SK-N-SH (cell line): Measurements from ENCODE around the gene PIAS4. TPM values are rescaled to one million over a fixed set of nuclear protein-coding genes. Genes with fewer than 3 reads are reported as not detected.

Source experiments
- CTCF ChIA-PET: fragments of 300-600, 350-600 bp; formaldehyde crosslinking; extraction: SDS; loops from one replicate; lab custom pipeline; 2021; lab: Yijun Ruan, JAX
- POLR2A ChIA-PET: fragments of 350-600 bp; sonication (Branson Sonifier 250); formaldehyde crosslinking; extraction: SDS; loops from one replicate; lab custom pipeline; 2020; ENCODE audit warnings: antibody characterized with exemption, inconsistent platforms; lab: Yijun Ruan, JAX
- DNase-seq: peaks from one replicate; pipeline ENCODE4 v3.0.0; 2012
- H2AFZ ChIP-seq: fragments of 200-600 bp; sonication (generic); 2 replicates; pipeline ENCODE4 v1.8.1; 2016; ENCODE audit warnings: antibody characterized with exemption, mild to moderate bottlenecking, low read depth
- H3F3A ChIP-seq: fragments of 200-600 bp; sonication (generic); replicated peaks from 2 replicates; pipeline ENCODE3; 2016; ENCODE audit warnings: antibody characterized with exemption, mild to moderate bottlenecking; ENCODE audit not compliant: insufficient read depth
- H3K27ac ChIP-seq, 2 experiments: fragments of 200-500 bp in 1 of 2; fragments of 200-600 bp in 1 of 2; sonication (Bioruptor generic) in 1 of 2; sonication (generic), shearing (Covaris generic) in 1 of 2; 2 replicates each; pipeline versions ENCODE4 v1.5.1 to v1.6.1; 2014 to 2016; ENCODE audit warnings: low read depth in 2 of 2, inconsistent platforms in 1 of 2, low read length in 1 of 2, mild to moderate bottlenecking in 1 of 2, mixed read lengths in 1 of 2
- H3K27me3 ChIP-seq: fragments of 200-600 bp; sonication (generic), shearing (Covaris generic); 2 replicates; pipeline ENCODE4 v1.6.1; 2016; ENCODE audit warnings: mixed run types; ENCODE audit not compliant: insufficient read depth
- H3K36me3 ChIP-seq, 2 experiments: fragments of 200-500 bp in 1 of 2; fragments of 200-600 bp in 1 of 2; sonication (Bioruptor generic) in 1 of 2; sonication (generic) in 1 of 2; replicated peaks in 1 of 2; 2 replicates each; pipeline versions ENCODE3 to v1.5.1; 2014 to 2016; ENCODE audit warnings: low read length in 1 of 2, mild to moderate bottlenecking in 1 of 2; ENCODE audit not compliant: insufficient read depth in 2 of 2, control insufficient read depth in 1 of 2
- H3K4me1 ChIP-seq, 2 experiments: fragments of 200-500 bp in 1 of 2; fragments of 200-600 bp in 1 of 2; sonication (Bioruptor generic) in 1 of 2; sonication (generic), shearing (Covaris generic) in 1 of 2; 2 replicates each; pipeline versions ENCODE4 v1.5.1 to v1.6.1; 2014 to 2016; ENCODE audit warnings: low read depth in 1 of 2, low read length in 1 of 2, mixed run types in 1 of 2; ENCODE audit not compliant: insufficient read depth in 2 of 2, control insufficient read depth in 1 of 2
- H3K4me2 ChIP-seq: fragments of 200-600 bp; sonication (generic), shearing (Covaris generic); 2 replicates; pipeline ENCODE4 v1.6.1; 2017; ENCODE audit warnings: mixed run types
- H3K4me3 ChIP-seq, 2 experiments: fragments of 200-500 bp in 1 of 2; fragments of 200-600 bp in 1 of 2; sonication (Bioruptor generic) in 1 of 2; sonication (generic), shearing (Covaris generic) in 1 of 2; 2 replicates each; pipeline versions ENCODE4 v1.5.1 to v1.8.1; 2014 to 2016; ENCODE audit warnings: low read depth in 2 of 2, inconsistent platforms in 1 of 2, low read length in 1 of 2, mild to moderate bottlenecking in 1 of 2, mixed read lengths in 1 of 2, moderate library complexity in 1 of 2
- H3K79me2 ChIP-seq: fragments of 200-600 bp; sonication (generic); 2 replicates; pipeline ENCODE4 v1.8.1; 2017; ENCODE audit warnings: mild to moderate bottlenecking; ENCODE audit not compliant: insufficient read depth
- H3K9ac ChIP-seq: fragments of 200-600 bp; sonication (generic); 2 replicates; pipeline ENCODE4 v1.6.1; 2017; ENCODE audit warnings: mixed run types
- H3K9me2 ChIP-seq: fragments of 200-600 bp; sonication (generic); 2 replicates; pipeline ENCODE4 v1.6.1; 2017; ENCODE audit warnings: mixed run types
- H3K9me3 ChIP-seq: fragments of 200-600 bp; sonication (generic); 2 replicates; pipeline ENCODE4 v1.6.1; 2017; ENCODE audit warnings: mixed run types, mild to moderate bottlenecking, moderate library complexity
- H4K20me1 ChIP-seq: fragments of 200-600 bp; sonication (generic); 2 replicates; pipeline ENCODE4 v1.6.1; 2017; ENCODE audit warnings: mild to moderate bottlenecking, mixed run types; ENCODE audit not compliant: insufficient read depth
- EP300 ChIP-seq, 2 experiments: IDR thresholded peaks; 2 replicates each; pipeline versions ENCODE4 v1.4.0 to v1.6.1; 2012; ENCODE audit warnings: borderline replicate concordance in 1 of 2, low read depth in 1 of 2, low read length in 1 of 2
- EZH2phosphoT487 ChIP-seq: fragments of 200-600 bp; sonication (generic); IDR thresholded peaks from 2 replicates; pipeline ENCODE4 v1.6.1; 2017; ENCODE audit warnings: low read depth, mixed run types, mild to moderate bottlenecking, antibody characterized with exemption, moderate library complexity, borderline replicate concordance
- FOSL2 ChIP-seq: IDR thresholded peaks from 2 replicates; pipeline ENCODE4 v1.4.0; 2012; ENCODE audit warnings: low read depth, mild to moderate bottlenecking, moderate library complexity, borderline replicate concordance
- FOXM1 ChIP-seq: IDR thresholded peaks from 2 replicates; pipeline ENCODE4 v1.4.0; 2012; ENCODE audit warnings: low read depth, mild to moderate bottlenecking
- GABPA ChIP-seq: IDR thresholded peaks from 2 replicates; pipeline ENCODE4 v1.4.0; 2012; ENCODE audit warnings: low read depth, mild to moderate bottlenecking
- GATA2 ChIP-seq: sonication (generic); formaldehyde crosslinking; IDR thresholded peaks from 2 replicates; pipeline ENCODE4 v1.5.0; 2020; ENCODE audit warnings: mild to moderate bottlenecking, missing genetic modification reagents
- IRF3 ChIP-seq: fragments of 150-350 bp; IDR thresholded peaks from 2 replicates; pipeline ENCODE4 v1.6.1; 2016; ENCODE audit warnings: mild to moderate bottlenecking, low read depth, low read length
- MXI1 ChIP-seq: IDR thresholded peaks from 2 replicates; pipeline ENCODE4 v1.6.1; 2012; ENCODE audit warnings: mild to moderate bottlenecking, low read depth, low read length, improper control_type of control experiment
- NRF1 ChIP-seq: IDR thresholded peaks from 2 replicates; pipeline ENCODE4 v1.6.1; 2012; ENCODE audit warnings: low read depth, mild to moderate bottlenecking, low read length
- POLR2AphosphoS5 ChIP-seq: IDR thresholded peaks from 2 replicates; pipeline ENCODE4 v1.6.1; 2012; ENCODE audit warnings: low read depth, low read length
- RFX5 ChIP-seq: IDR thresholded peaks from 2 replicates; pipeline ENCODE4 v1.6.1; 2012; ENCODE audit warnings: mild to moderate bottlenecking, improper control_type of control experiment, low read length
- RXRA ChIP-seq: IDR thresholded peaks from 2 replicates; pipeline ENCODE4 v1.4.0; 2012; ENCODE audit warnings: low read depth, mild to moderate bottlenecking, borderline replicate concordance
- TCF12 ChIP-seq: IDR thresholded peaks from 2 replicates; pipeline ENCODE4 v1.4.0; 2012
- USF2 ChIP-seq: fragments of 150-350 bp; IDR thresholded peaks from 2 replicates; pipeline ENCODE4 v1.6.1; 2017; ENCODE audit warnings: antibody characterized with exemption, low read length, low read depth, borderline replicate concordance
- YY1 ChIP-seq: IDR thresholded peaks from 2 replicates; pipeline ENCODE4 v1.4.0; 2012; ENCODE audit warnings: low read depth, mild to moderate bottlenecking
- WGBS: methylation state at CpG from one replicate; pipeline ENCODE4 v1.1.6; 2017; ENCODE audit warnings: low lambda C conversion rate; 5-methylcytosine and 5-hydroxymethylcytosine counted together
- polyA plus RNA-seq, 3 experiments: library from polyadenylated mRNA; depleted of rRNA; stranded (reverse); fragments of >200 nt; gene quantifications; 2 replicates each; pipeline ENCODE4 v1.2.3, GENCODE V29; 2012
- TF ChIP-seq, protein P1 (sequence below): IDR thresholded peaks from 2 replicates; pipeline ENCODE4 v1.4.0; 2012; ENCODE audit warnings: low read depth, borderline replicate concordance

The PIAS4 gene
- polyA plus RNA-seq, 1 of the 3 experiments (the other 2 are of a cell fraction), result 14.1 TPM

DNA sequence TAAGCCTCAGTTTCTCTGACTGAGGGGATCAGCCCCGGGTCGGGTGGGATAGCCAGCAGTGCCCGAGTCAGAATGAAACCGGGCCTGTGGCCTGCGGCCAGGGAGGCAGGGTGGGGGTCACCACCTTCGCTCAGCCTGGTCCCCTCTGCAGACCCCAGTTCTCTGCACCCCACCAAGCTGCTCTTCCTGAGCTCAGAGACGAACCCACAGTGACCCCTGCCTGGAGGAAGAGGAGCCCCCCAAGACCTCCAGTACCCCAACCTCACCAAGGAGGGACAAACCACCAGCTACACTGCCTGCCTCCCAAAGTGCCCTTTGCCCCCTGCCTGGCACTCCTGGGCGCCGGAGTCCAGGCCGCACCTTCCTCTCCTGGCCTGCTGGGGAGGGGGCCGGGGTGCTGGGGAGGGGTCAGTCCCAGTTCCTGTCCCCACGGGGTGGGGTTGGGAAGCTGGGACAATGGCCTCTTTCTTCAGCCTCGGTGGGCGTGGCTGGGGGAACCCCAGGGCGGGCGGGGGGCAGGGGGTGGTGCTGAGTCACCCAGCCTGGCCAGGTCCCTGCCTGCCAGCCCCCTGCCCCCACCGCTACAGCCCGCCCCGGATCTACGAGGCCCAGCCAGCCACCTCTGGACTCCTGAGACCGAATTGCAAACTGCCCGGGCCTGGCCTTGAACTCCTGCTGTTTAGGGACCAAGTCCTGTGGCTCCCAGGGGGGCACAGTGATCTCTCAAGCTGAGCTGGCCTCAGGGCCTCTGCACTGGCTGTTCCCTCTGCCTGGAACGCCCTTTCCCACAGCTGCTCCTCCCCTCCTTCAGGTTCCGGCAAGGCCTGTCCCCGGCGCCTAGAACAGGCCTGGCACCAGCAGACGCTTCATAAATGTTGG is 44.8 kb downstream of the PIAS4 start:
- H3K9ac ChIP-seq, result no peak overlapping the region
- H3F3A ChIP-seq, result peaks cover 8% of the 10 kb centered on the region
- peaks cover 92% of the 10 kb centered on the region for H4K20me1 ChIP-seq
- H3K79me2 ChIP-seq, result peaks cover 95% of the 10 kb centered on the region
- WGBS, result 80% methylated on average over 11 of the region's 27 CpGs
- no peak overlapping the region for H2AFZ ChIP-seq
- POLR2A ChIA-PET, result no interaction called here
- H3K4me3 ChIP-seq, result no peak overlapping the region
- H3K27ac ChIP-seq, result no peak overlapping the region
- DNase-seq, result no peak
- no peak overlapping the region for H3K4me2 ChIP-seq
- H3K9me3 ChIP-seq, result no peaks in the 10 kb centered on the region
- no peaks in the 10 kb centered on the region for H3K4me1 ChIP-seq
- no peak for TF ChIP-seq EP300 (IDR thresholded peaks at IDR 0.05; ENCODE audit: borderline replicate concordance in 1 of 2, low read depth in 1 of 2, low read length in 1 of 2)
- no peaks in the 10 kb centered on the region for H3K9me2 ChIP-seq
- H3K36me3 ChIP-seq, result peaks cover 13 to 33% of the 10 kb centered on the region in 2 experiments
- no peaks in the 10 kb centered on the region for H3K27me3 ChIP-seq
- CTCF ChIA-PET, result interaction anchor here (0.6 kb wide), 1 partner anchor 33 kb away, joined by 3 read pairs; no protein-coding TSS in a partner anchor

GRCh38 chr19:4052993-4053422 is 45.5 kb downstream of the PIAS4 start:
- no peak for DNase-seq
- no peak for TF ChIP-seq TCF12
- no peak for TF ChIP-seq RFX5
- no peak for TF ChIP-seq NRF1
- TF ChIP-seq FOXM1, result no peak
- TF ChIP-seq RXRA, result no peak
- TF ChIP-seq POLR2AphosphoS5, result no peak
- no peak for TF ChIP-seq YY1
- no peak for TF ChIP-seq USF2
- no peak for TF ChIP-seq MXI1
- no peak for TF ChIP-seq GABPA
- TF ChIP-seq GATA2 (CRISPR knock-in tag), result no peak
- TF ChIP-seq, protein P1, sequence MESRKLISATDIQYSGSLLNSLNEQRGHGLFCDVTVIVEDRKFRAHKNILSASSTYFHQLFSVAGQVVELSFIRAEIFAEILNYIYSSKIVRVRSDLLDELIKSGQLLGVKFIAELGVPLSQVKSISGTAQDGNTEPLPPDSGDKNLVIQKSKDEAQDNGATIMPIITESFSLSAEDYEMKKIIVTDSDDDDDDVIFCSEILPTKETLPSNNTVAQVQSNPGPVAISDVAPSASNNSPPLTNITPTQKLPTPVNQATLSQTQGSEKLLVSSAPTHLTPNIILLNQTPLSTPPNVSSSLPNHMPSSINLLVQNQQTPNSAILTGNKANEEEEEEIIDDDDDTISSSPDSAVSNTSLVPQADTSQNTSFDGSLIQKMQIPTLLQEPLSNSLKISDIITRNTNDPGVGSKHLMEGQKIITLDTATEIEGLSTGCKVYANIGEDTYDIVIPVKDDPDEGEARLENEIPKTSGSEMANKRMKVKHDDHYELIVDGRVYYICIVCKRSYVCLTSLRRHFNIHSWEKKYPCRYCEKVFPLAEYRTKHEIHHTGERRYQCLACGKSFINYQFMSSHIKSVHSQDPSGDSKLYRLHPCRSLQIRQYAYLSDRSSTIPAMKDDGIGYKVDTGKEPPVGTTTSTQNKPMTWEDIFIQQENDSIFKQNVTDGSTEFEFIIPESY, result no peak
- no peak for TF ChIP-seq EZH2phosphoT487
- no peak for TF ChIP-seq IRF3
- TF ChIP-seq FOSL2, result no peak
- Histone ChIP-seq H3K4me2 (no peak overlapping the region), H3K4me3 (no peak overlapping the region), H2AFZ (no peak overlapping the region), H3K9me3 (no peaks in the 10 kb centered on the region), H3K36me3 (peaks cover 13 to 33% of the 10 kb centered on the region in 2 experiments), H3F3A (peaks cover 15% of the 10 kb centered on the region), H3K9ac (no peak overlapping the region), H4K20me1 (peaks cover 97% of the 10 kb centered on the region), H3K79me2 (peaks cover 98% of the 10 kb centered on the region), H3K27ac (no peak overlapping the region), H3K4me1 (no peaks in the 10 kb centered on the region), H3K27me3 (no peaks in the 10 kb centered on the region), H3K9me2 (no peaks in the 10 kb centered on the region)
- ChIA-PET POLR2A (no interaction called here), CTCF (interaction anchor here (0.6 kb wide), 1 partner anchor 34 kb away, joined by 3 read pairs; no protein-coding TSS in a partner anchor)
- 83% methylated on average over 10 of the region's 13 CpGs for WGBS
